AG20443 (cell line): ENCODE results near the gene VEPH1.

ENCODE experiments used
- DNase-seq: peaks from one replicate; pipeline ENCODE4 v3.0.0; 2012; ENCODE audit warnings: low spot score, mixed read lengths

The VEPH1 gene

GRCh38 chr3:157259825-157260224 lies 243.4 kb downstream of the VEPH1 start:
- no peak for DNase-seq

- no peak for DNase-seq
These were observed 246.1 kb downstream of the VEPH1 start for GRCh38 chr3:157257101-157257500.

GRCh38 chr3:157255797-157256196 lies 247.4 kb downstream of the VEPH1 start:
- no peak for DNase-seq

- DNase-seq, result no peak
These were observed 251.5 kb downstream of the VEPH1 start for GRCh38 chr3:157251685-157252084.

GRCh38 chr3:157249606-157250005 lies 253.6 kb downstream of the VEPH1 start:
- no peak for DNase-seq

- DNase-seq, result peak; percentile 84
These were observed 254.4 kb downstream of the VEPH1 start for GRCh38 chr3:157248590-157249422.

GRCh38 chr3:157247391-157247790 lies 255.8 kb downstream of the VEPH1 start:
- DNase-seq, result no peak

GRCh38 chr3:157242836-157243235 lies 260.4 kb downstream of the VEPH1 start:
- no peak for DNase-seq

GRCh38 chr3:157241599-157241998 lies 261.6 kb downstream of the VEPH1 start:
- no peak for DNase-seq

GRCh38 chr3:157240408-157240807 lies 262.8 kb downstream of the VEPH1 start:
- no peak for DNase-seq

GRCh38 chr3:157239082-157239704 lies 264.0 kb downstream of the VEPH1 start:
- DNase-seq, result peak; percentile 45

GRCh38 chr3:157238457-157238856 lies 264.8 kb downstream of the VEPH1 start:
- DNase-seq, result no peak

GRCh38 chr3:157237886-157238285 lies 265.3 kb downstream of the VEPH1 start:
- no peak for DNase-seq

- DNase-seq, result no peak
These were observed 267.9 kb downstream of the VEPH1 start for GRCh38 chr3:157235291-157235690.

- DNase-seq, result no peak
These were observed 269.3 kb downstream of the VEPH1 start for GRCh38 chr3:157233923-157234322.

- DNase-seq, result no peak
These were observed 271.1 kb downstream of the VEPH1 start for GRCh38 chr3:157232141-157232540.

GRCh38 chr3:157231071-157231470 lies 272.1 kb downstream of the VEPH1 start:
- DNase-seq, result peak; percentile 74

- DNase-seq, result peak; percentile 22
These were observed 276.9 kb downstream of the VEPH1 start for GRCh38 chr3:157226173-157226847.

GRCh38 chr3:157225001-157225400 lies 278.2 kb downstream of the VEPH1 start:
- no peak for DNase-seq

GRCh38 chr3:157220883-157221282 lies 282.3 kb downstream of the VEPH1 start:
- DNase-seq, result no peak

- no peak for DNase-seq
These were observed 283.0 kb downstream of the VEPH1 start for GRCh38 chr3:157220211-157220610.

- no peak for DNase-seq
These were observed 284.0 kb downstream of the VEPH1 start for GRCh38 chr3:157219215-157219614.
